Gastrocnemius medialis (tissue), 4 donors: ENCODE results near the gene SCO2.
"Not testable (repeated sequence)": the region's sequence is repeated elsewhere in the genome, so short reads cannot be mapped to it uniquely, and the experiment has no call there.

Experiments
- CTCF ChIP-seq, 5 experiments: fragments of 450-650 bp in 3 of 5; fragments of 200-600 bp in 2 of 5; sonication (generic) in 2 of 5; IDR thresholded peaks in 4 of 5; conservative IDR thresholded peaks in 1 of 5; 1 replicate in 4 of 5; 2 replicates in 1 of 5; pipeline ENCODE4 v1.5.1; 2016 to 2019; ENCODE audit warnings: antibody characterized with exemption in 5 of 5, mild to moderate bottlenecking in 3 of 5, moderate library complexity in 3 of 5
- POLR2A ChIP-seq, 2 donors: fragments of 450-650 bp; IDR thresholded peaks; one replicate each; pipeline ENCODE4 v1.6.1; 2017; ENCODE audit warnings: antibody characterized with exemption in 2 of 2, mild to moderate bottlenecking in 2 of 2, moderate library complexity in 2 of 2

- TF ChIP-seq POLR2A (IDR thresholded peaks at IDR 0.05); CTCF (IDR thresholded peaks at IDR 0.05 in 4 of 5, conservative IDR thresholded peaks at IDR 0.05 in 1 of 5): not testable (repeated sequence)
Observed at GRCh38 chr22:50541667-50542026, 16.2 kb upstream of the SCO2 start.
